Renal pelvis (tissue), 4 donors: ENCODE measurements around the gene ELL. TPM values are rescaled to one million over a fixed set of nuclear protein-coding genes. Genes with fewer than 3 reads are reported as not detected.

Experiments used
- DNase-seq: peaks from one replicate; pipeline ENCODE4 v3.0.0-alpha.2; 2013
- polyA plus RNA-seq, 3 donors: library from polyadenylated mRNA; unstranded; fragments of 120-200 nt; gene quantifications; one replicate each; pipeline ENCODE4 v1.2.1, GENCODE V29; 2013; ENCODE audit not compliant: insufficient read length in 3 of 3

ELL gene
- polyA plus RNA-seq, 3 donors: 9.9 to 12.2 (median 12.0) TPM

DNA sequence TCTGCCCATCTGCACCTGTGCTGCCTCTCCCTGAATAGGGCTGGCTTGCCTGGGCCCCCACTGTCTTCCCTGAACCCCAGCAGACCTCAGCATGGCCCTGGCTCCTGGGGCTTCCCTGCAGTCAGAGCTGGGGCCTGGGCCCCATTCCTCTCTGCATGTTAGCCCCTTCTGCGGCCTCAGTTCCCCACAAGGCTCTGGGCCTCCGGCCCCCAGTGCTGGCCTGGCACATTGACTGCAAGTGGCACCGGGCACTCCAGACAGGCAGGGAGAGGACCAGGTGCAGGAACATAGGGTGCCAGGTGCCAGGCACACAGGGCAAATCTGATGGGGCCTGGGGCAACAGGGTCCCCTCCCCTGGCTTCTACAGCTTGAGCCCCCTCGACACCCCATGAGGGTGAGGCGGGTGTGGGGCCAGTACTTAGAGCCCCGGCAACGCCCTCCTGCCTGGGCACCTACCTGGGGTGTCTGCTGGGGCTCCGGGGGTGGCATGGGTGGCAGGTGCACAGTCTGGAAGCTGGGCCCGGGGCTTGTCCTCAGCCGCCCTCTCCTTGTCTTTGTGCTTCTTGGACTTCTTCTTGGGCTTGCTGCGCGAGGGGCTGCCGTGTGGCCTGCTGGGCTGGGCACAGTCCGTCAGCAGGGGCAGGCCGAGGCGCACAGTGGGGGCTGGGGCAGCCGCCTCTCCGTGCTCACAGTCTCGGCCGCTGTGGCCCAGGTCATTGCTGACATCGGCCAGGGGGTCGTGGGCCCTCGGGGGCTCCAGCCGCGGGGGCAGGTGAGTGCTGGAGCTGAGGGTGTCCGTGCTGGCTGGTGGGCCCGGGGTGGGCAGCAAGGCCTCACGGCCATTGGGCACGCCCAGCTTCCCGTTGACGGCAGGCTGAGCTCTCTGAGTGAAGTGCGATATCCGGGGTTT lies 71.6 kb downstream of the ELL start:
- no peak for DNase-seq

DNA sequence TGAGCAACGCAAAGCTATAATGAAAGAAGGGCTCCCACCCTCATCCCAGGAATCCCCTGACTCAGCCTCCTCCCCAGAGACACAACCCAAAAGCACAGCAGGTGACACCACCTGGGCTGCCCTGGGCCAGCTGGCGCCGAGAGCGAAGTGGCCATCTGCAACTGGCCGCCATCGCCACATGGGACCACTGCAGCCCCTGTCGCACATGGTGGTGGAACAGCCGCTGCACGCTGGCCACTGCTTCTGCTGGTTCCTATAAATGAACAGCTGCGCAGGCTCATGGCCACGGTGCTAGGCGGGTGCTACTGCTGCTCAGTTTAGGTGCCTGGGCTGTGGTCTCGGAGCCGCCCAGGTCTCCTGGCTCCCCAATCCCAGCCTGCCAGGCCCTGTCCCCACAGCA lies 72.3 kb downstream of the ELL start:
- no peak for DNase-seq

DNA sequence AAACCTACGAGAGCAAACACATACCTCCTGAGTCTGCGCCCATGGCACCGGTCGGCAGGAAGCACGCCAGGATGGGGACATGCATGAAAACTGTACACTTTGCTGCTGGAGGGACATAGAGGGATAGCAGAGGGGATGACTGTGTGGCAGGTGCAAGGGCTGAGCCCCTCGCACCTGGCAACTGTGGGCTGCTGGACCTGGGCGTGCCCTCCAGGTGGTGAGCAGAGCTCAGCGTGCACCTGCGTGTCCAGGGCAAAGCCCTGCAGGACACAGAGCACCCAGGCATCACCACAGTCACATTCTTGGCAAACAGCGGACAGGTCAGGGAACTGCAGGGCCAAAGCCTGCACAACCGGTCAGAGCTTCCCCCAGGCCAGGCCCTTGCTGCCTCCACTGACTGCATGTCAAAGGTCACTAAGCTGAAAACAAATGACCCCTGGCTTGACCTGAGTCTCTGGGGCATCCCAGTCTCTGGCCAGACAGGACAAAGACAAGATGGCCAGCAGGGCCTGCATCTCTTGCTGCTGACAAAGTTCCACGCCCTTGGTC lies 75.0 kb downstream of the ELL start:
- no peak for DNase-seq

DNA sequence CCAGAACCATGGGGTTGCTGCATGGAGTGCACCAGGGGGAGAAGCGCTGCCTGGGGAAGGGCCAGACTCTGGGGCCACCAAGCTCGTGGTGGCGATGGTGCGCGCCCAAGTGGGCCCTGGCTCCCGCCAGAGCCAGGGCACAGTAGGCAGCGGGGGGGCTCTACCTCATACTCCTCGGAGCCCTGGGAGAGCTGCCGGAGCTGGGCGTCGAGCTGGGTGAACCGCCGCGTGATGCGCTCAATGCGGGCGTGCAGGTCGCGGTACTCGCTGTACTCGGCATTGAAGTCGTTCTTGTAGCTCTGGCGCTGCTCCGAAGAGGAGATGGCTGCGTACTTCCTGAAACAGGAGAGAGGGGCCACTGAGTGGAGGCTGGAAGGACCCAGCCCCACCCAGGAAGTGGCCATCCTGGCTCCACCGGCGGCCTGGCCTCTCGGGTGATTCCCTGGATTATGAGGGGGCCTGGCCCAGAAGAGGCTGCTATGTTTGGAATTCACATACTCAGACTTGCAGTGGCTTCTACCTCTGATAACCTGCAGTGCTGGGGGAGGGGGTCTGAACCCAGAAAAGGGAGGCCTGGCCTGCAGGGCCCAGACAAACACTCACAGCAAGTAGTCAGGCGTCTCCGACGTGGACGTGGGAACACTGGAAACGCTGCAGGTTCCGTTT lies 75.6 kb downstream of the ELL start:
- DNase-seq: no peak

DNA sequence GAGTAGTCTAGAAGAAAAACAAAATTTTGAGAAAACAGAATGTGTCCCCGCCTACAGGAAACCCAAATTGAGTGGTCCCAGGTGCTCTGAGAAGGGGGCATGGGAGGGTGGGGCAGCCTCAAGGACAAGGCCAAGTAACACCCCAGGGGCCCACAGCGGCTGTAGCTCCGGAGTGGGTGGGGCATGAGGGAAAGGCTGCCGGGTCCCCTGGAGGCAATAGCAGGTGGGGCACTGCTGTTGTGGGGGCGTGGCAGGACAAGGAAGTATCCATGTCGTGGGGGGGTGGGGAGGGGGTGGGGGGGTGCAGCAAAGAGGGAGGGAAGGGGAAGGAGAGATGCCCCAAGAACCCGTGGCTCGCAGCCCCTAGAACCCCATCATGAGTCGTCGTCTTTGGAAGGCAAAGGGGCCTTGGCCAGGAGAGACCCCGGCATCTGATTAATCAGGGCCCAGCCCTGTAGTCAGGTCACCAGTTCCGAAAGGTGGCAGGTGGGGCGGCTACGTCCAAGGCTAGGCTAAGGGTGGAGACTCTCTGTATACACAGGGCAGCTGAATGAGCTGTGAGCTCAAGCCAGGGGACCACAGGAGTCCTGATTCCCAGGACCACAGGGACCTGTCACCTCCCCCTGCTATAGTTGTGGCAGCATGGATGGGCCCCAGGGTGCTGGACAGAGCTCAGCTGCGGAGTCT lies 76.5 kb downstream of the ELL start:
- no peak for DNase-seq

DNA sequence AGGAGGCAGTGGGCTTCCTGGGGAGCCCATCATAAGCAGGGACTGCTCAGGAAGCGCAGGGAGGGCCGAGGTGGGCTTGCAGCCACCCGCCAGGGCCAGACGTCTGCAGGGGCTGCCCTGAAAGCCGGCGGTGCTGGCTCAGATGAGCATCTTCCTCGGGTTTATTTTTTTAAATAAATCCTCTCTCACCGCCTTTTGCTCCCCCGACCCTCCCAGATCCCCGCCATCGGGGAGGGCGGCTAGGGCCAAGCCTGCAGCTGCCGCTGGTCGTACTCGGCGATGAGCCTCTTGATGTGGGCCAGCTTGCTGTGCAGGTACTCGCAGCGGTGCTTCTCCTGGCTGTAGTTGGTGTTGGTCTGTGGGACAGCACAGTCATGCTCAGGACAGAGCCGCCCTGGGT lies 77.4 kb downstream of the ELL start:
- DNase-seq: no peak

DNA sequence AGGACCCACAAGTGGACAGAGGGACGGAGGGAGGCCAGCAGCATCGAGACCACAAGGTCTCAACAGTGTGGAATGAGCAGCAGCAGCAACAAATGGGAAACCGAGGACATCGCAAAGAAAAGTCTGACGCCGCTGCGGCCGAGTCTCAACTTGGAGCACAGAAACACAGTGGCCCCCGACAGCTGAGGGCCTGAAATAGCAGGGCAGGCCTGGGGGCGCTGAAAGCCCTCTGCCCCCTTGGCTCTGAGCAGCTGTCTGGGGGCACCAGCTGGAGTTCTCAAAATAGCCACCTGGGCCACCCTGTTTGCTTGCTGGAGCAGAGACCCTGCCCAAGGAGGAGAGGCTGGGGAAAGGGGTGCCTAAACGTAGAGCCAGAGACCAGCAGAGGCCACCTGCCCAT lies 78.0 kb downstream of the ELL start:
- no peak for DNase-seq

DNA sequence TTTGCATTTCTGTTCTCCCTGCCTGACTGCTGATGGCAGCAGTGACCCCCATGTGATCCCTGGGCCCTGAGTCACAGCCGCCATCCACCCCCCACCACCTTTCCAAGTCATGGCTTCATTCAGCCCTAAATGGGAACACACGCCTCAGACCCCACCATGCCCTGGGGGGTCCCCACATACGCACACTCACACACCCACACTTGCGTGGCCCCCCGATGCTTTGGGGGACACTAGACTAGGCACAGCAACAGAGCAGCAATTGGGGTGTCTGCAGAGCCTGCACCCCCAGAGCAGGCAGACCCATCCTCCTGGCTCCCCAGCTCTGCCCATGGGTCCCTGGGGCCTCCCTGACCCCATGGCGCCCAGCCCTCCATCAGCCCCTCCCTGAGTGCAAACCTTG lies 78.5 kb downstream of the ELL start:
- no peak for DNase-seq

DNA sequence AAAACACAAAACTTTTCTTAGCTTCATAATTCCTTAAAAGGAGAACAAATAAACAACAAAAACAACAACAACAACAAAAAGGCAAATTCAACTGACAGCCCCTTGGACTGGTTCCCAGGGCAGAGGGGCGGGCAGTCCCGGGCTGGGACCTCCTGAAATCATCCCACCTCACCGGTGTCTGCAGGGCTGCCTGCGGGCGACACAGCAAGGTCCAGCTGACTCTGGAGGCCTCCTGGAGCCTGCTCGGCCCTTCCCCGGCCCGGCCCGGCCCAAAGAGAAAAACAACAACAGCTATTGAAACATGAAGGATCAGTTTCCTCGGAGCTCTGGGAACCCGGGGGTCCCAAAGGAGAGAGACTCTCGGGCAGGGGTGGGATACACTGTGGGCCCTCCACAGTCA lies 78.9 kb downstream of the ELL start:
- no peak for DNase-seq

DNA sequence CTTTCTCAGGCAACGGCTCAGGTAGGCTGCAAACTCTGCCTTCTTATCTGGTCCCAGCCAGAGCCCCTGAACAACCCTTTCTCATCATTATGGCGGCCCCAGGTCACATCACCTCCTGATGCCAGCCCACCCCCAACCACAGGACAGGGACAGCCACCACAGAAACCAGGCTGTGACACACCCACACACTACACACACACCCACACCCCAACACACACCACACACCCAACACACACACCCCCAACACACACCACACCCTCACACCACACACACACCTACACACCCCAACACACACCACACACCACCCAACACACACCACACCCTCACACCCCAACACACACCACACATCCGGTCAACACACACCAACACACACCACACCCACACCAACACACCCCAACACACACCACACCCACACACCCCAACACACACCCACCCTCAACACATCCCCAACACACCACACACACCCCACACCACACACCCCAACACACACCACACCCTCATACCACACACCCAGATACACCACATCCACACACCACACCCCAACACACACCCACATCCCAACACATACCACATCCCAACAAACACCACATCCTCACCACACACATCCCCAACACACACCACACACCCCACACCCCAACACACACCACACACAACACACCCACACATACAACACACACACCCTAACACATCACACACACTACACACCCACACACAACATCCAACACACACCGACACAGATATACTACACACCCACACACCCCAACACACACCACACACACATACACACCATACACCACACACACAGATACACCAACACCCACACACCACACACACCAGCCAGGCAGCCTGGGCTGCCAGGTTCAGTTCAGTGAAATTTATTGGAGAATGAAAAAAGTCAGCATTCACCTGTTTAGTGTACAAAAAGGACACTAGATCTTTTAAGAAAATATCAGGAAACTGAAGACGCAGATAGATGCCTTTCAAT lies 79.8 kb downstream of the ELL start:
- no peak for DNase-seq

DNA sequence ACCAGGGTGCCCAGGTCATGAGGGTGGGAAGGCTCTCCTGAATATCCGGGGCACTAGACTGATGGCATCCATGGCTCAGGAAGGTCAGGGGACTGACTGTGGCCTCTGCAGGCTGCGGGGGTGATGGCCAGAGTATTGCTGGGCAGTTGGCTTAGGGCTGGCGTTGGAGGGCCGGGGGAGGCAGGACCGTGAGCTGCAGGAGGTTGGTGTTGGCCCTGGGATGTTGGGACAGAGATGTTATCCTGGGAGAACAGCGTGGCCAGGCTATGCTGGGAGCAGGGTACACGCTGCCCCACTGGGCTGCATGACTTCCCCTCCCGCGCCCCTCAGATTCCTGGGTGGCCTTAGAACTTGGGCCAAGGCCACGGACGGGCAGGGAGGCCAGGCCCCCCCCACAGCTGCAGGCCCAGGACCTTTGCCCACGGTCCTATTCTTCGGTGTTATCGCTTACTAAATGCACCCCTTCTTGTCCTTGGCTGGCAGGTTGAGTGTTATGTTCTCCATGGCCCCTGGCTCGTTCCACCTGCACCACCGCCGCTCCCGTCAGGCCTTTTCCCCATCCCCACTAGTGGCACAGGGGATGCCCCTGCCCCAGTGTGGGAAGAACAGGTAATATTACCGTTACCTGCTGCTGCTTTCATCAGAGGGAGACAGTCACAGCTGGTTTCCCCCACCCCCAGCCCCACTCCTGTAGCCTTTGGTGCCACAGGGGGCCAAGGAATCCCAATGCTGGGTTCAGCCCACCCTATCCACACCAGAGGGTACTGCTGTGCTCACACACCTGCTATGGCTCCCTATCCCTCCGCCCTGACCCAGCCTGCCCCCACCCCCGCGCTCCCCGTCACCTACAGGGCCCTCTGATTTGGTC lies 80.7 kb downstream of the ELL start:
- DNase-seq: no peak

DNA sequence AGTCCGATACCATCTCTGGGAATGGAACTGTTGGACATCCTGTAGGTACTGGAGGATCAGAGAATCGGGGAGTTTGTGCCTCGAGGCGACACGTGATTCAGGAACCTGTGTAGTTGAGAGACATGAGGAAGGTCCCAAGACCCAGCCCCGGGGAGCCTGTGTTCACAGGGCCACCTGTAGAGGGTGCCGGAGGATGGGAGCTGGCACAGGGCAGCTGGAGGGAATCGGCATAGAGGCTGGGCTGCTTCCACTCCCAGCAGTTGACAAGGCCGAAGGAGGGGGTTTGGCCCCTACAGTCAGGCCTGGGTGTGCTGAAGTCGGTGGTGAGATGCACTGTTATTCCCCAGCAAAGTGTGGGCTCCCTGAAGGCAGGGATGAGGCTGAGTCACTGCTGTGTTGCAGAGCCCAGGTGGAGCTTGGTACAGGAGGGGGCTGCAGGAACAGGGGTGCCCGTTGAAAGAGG lies 81.4 kb downstream of the ELL start:
- no peak for DNase-seq

DNA sequence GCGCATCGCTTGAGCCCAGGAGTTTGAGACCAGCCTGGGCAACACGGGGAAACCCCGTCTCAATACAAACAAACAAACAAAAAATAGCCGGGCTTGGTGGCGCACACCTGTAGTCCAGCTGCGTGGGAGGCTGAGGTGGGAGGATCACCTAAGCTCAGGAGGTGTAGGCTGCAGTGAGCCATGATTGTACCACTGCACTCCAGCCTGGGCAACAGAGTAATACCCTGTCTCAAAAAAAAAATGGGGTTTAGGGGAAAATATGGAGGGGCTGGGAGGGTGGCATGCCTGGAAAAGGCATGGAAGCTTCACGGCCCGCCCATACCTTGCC lies 82.0 kb downstream of the ELL start:
- no peak for DNase-seq

DNA sequence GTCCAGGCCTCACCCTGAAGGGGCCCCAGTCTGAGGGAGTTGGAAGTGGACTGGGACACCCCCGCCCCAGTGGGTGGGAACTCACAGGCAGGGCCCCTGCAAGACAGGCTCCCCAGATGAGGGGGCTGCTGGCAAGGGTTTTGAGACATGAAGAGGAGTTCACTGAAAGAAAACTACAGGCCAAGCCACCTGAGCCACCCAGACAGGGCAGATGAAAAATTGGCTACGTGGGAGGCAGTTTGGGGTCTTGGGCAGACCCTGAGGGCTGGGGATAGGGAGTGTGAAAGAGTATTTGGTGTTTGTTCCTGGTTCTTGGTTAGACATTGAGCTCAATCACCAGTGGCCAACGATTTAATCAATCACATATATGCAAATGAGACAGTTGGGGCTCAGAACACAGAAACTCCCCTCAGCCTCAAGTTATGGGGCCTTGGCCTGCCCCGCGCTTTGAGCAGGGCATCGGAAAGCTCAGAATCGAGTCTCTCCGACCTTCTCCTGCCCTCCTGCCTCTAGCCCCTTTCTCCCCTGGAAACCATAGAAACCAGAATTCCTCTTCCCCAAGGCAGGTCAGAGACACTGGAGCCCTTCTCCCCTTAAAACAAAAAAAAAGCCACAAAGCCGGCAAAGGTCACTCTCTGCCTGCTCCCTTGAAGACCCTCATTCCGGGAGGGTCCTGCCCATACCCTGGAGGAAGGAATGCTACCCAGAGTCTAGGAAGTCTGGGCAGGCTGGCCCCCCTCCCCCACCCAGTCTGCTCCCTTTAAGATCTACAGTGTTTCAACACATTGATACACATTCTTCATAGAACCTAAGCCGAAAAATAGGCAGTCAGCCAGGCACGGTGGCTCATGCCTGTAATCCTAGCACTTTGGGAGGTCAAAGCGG lies 82.6 kb downstream of the ELL start:
- no peak for DNase-seq

DNA sequence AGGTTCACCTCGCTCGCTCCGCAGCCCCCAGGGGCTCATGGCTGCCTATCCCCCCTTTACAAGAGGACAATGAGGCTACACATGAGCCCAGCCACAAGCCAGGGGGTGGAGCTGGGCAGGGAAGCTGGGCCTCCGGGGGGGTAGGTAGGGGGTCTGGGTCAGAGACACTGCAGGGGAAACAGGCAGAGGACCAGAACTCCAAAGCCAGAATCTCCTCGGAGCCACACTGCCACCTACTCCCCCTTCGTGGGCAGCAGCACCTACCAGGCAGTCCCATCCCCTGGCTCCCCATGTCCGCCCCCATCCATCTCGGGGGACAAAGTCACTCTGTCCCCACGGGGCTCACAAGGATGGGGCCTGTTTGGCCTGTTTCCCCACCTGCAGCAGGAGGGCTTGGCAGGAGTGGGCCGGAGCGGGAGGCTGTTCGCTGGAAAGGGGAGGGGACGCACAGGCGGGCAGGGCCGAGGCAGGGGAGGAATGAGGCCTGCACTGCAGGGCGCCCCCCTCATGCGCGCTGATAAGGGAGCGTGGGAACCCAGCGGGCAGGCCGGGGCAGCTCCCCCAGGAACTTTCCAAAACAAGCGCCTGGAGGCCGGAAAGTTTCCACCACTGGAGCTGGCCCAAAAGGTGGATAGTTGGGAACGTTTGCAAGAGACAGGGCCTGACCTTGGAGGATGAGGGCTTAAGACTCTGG lies 83.4 kb downstream of the ELL start:
- no peak for DNase-seq

DNA sequence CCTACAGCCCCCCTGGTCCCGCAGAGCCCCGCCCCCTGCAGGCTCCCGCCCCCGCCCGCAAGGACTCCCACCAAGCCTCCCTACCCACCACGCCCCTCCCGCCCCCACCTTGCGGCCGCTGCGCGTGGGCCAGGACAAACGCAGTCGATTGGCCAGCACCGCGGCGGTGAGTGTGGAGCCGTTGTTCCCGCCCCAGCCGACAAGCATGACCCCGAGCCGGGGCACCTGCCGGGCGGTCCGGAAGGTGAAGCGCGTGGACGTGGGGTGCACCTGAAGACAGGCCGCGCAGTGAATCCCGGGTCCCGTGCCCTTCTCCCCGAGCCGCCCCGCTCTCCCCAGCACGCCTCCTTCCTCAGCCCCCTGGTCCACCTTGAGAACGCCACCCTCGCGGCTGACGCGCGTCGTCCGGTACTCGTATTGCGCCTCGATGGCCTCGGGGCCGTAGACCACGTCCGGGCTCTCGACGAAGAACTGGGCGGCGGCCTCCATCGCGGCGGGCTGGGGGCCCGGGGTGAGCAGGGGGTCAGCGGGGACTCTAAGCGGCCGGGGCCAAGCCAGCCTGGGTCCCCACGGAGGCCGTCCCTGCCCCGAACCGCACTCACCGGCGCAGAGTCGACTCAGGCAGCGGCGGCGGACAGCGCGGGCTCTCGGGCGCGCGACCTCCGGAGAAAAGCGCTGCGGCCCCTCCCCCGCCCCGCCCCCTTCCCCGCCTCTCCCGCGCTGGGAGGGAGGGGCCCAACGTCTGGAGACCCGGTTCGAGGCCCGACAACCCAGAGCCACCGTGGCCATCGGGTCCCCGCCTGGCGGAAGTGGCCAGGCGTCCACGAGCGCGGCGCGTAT lies 84.2 kb downstream of the ELL start, which contains the start of gene ISYNA1:
ISYNA1 (minus strand) TSS at position 643 of the 840 bp plus-strand sequence; CDS start at position 489, 154 bp downstream.
- no peak for DNase-seq
